ENCODE measurements around the gene GRB2. TPM values are rescaled to one million over a fixed set of nuclear protein-coding genes. Genes with fewer than 3 reads are reported as not detected.

Gene GRB2
- total and polyA plus RNA-seq, 3 experiments from 2014 or later: 158 to 189 (median 180) TPM

DNA sequence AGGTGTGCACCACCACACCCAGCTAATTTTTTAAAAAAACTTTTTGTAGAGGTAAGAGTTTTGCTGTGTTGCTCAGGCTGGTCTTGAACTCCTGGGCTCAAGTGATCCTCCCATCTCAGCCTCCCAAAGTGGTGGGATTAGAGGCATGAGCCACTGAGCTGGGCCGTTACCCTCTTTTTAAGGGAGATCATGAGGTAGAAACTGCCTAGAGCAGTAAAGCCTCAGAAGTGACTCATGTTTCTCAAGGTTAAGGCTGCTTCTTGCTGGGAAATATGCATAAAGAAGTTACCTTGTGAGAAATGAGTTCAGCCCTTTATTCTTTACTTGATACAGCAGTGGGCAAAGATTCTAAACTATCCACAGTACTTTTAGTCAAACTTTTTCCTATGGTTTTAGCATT lies 38.2 kb downstream of the GRB2 start:
- Mint-ChIP-seq H3K36me3 (peaks cover 0 to 18% (median 6%) of the 10 kb centered on the region in 3 donors), H3K4me3 (no peak overlapping the region), H3K4me1 (peaks cover 81 to 99% (median 94%) of the 10 kb centered on the region in 3 donors), H3K27me3 (no peaks in the 10 kb centered on the region), H3K9me3 (no peaks in the 10 kb centered on the region), H3K27ac (no peak overlapping the region)
- CTCF ChIA-PET: no interaction called here
- peaks cover 56% of the 10 kb centered on the region for H3K4me1 ChIP-seq (ENCODE audit: insufficient read depth, low read length)
- H3K4me3 ChIP-seq (ENCODE audit: low read length): no peak overlapping the region
- H3K36me3 ChIP-seq (ENCODE audit: insufficient read depth, low read length): no peaks in the 10 kb centered on the region
- peak overlapping the region; percentile 32 for H3K27ac ChIP-seq (ENCODE audit: low read depth, low read length)
- no peak for DNase-seq
- POLR2A ChIA-PET: interaction anchor here (1.6 kb wide), 1 partner anchor 14 kb away, joined by 7 read pairs; no protein-coding TSS in a partner anchor
- H3K9me3 ChIP-seq (ENCODE audit: low read length): no peaks in the 10 kb centered on the region
- no peaks in the 10 kb centered on the region for H3K27me3 ChIP-seq (ENCODE audit: insufficient read depth, low read length, poor library complexity, severe bottlenecking)

DNA sequence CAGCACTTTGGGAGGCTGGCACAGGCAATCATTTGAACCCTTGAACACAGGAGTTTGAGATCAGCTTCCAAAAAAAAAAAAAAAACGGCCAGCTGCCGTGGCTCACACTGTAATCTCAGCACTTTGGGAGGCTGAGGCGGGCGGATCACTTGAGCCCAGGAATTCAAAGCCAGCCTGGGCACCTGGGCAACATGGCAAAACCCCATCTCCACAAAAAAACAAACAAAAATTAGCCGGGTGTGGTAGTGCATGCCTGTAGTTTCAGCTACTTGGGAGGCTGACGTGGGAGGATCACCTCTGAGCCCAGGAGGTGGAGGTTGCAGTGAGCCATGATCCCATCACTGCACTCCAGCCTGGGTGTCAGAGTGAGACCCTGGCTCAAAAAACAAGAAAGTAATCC lies 39.0 kb downstream of the GRB2 start:
- Mint-ChIP-seq H3K27ac (peak overlapping the region in 4 of 8 donors; percentile 37 to 83 (median 70)), H3K27me3 (no peaks in the 10 kb centered on the region), H3K4me1 (peaks cover 81 to 99% (median 94%) of the 10 kb centered on the region in 3 donors), H3K4me3 (peak overlapping the region in 6 of 7 donors; percentile 20 to 61 (median 36)), H3K9me3 (no peaks in the 10 kb centered on the region), H3K36me3 (peaks cover 0 to 14% (median 6%) of the 10 kb centered on the region in 3 donors)
- CTCF ChIA-PET: no interaction called here
- Histone ChIP-seq H3K9me3 (ENCODE audit: low read length) (no peaks in the 10 kb centered on the region), H3K27me3 (ENCODE audit: insufficient read depth, low read length, poor library complexity, severe bottlenecking) (no peaks in the 10 kb centered on the region), H3K36me3 (ENCODE audit: insufficient read depth, low read length) (no peaks in the 10 kb centered on the region), H3K4me1 (ENCODE audit: insufficient read depth, low read length) (peaks cover 55% of the 10 kb centered on the region), H3K4me3 (ENCODE audit: low read length) (no peak overlapping the region), H3K27ac (ENCODE audit: low read depth, low read length) (no peak overlapping the region)
- DNase-seq: no peak
- POLR2A ChIA-PET: interaction anchor here (1.6 kb wide), 1 partner anchor 15 kb away, joined by 7 read pairs; no protein-coding TSS in a partner anchor

DNA sequence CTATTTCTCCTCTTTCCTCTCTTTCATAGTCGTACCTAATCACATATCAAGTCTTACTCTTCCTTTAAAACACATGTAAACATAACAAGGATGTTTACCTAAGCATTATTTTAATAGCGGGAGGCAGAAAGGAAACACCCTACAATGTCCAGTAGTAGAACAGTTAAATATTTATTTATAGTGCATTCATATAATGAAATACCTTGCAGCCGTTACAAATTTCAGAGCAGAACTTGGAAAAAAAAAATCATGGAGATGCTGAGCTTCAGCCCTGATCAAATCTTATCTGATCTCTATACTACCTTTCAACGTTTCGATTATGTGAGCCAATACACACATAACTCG lies 39.6 kb downstream of the GRB2 start:
- peaks cover 56% of the 10 kb centered on the region for H3K4me1 ChIP-seq (ENCODE audit: insufficient read depth, low read length)
- ChIA-PET CTCF (no interaction called here), POLR2A (interaction anchor here (1.6 kb wide), 1 partner anchor 15 kb away, joined by 7 read pairs; no protein-coding TSS in a partner anchor)

GRCh38 chr17:75365009-75365930 lies 40.2 kb downstream of the GRB2 start:
- ChIA-PET POLR2A (interaction anchor here (0.5 to 1.6 kb wide), 2 partner anchors 16 to 66 kb away, joined by 3 to 7 read pairs; no protein-coding TSS in a partner anchor), CTCF (no interaction called here)
- no peaks in the 10 kb centered on the region for H3K27me3 Mint-ChIP-seq
- no peak overlapping the region for H3K4me3 ChIP-seq (ENCODE audit: low read length)
- H3K4me1 Mint-ChIP-seq: peaks cover 87 to 99% (median 94%) of the 10 kb centered on the region in 3 donors
- peaks cover 63% of the 10 kb centered on the region for H3K4me1 ChIP-seq (ENCODE audit: insufficient read depth, low read length)
- H3K4me3 Mint-ChIP-seq: peak overlapping the region in 4 of 7 donors; percentile 16 to 56 (median 38)
- no peaks in the 10 kb centered on the region for H3K27me3 ChIP-seq (ENCODE audit: insufficient read depth, low read length, poor library complexity, severe bottlenecking)
- no peaks in the 10 kb centered on the region for H3K9me3 ChIP-seq (ENCODE audit: low read length)
- H3K9me3 Mint-ChIP-seq: no peaks in the 10 kb centered on the region
- H3K36me3 Mint-ChIP-seq: peaks cover 0 to 10% (median 6%) of the 10 kb centered on the region in 3 donors
- no peaks in the 10 kb centered on the region for H3K36me3 ChIP-seq (ENCODE audit: insufficient read depth, low read length)
- no peak overlapping the region for H3K27ac ChIP-seq (ENCODE audit: low read depth, low read length)
- DNase-seq: no peak
- H3K27ac Mint-ChIP-seq: peak overlapping the region in 7 of 8 donors; percentile 0 to 91 (median 83)

More for the DNA sequence above, 39.6 kb downstream of the GRB2 start:
- H3K27ac ChIP-seq (ENCODE audit: low read depth, low read length): no peak overlapping the region
- H3K27ac Mint-ChIP-seq: peak overlapping the region in 6 of 8 donors; percentile 25 to 91 (median 54)
- no peaks in the 10 kb centered on the region for H3K27me3 Mint-ChIP-seq
- peaks cover 0 to 11% (median 6%) of the 10 kb centered on the region in 3 donors for H3K36me3 Mint-ChIP-seq
- no peaks in the 10 kb centered on the region for H3K9me3 ChIP-seq (ENCODE audit: low read length)
- H3K27me3 ChIP-seq (ENCODE audit: insufficient read depth, low read length, poor library complexity, severe bottlenecking): no peaks in the 10 kb centered on the region
- peaks cover 82 to 99% (median 94%) of the 10 kb centered on the region in 3 donors for H3K4me1 Mint-ChIP-seq
- no peak overlapping the region for H3K4me3 ChIP-seq (ENCODE audit: low read length)
- H3K36me3 ChIP-seq (ENCODE audit: insufficient read depth, low read length): no peaks in the 10 kb centered on the region
- no peak for DNase-seq
- peak overlapping the region in 4 of 7 donors; percentile 24 to 56 (median 38) for H3K4me3 Mint-ChIP-seq
- no peaks in the 10 kb centered on the region for H3K9me3 Mint-ChIP-seq

DNA sequence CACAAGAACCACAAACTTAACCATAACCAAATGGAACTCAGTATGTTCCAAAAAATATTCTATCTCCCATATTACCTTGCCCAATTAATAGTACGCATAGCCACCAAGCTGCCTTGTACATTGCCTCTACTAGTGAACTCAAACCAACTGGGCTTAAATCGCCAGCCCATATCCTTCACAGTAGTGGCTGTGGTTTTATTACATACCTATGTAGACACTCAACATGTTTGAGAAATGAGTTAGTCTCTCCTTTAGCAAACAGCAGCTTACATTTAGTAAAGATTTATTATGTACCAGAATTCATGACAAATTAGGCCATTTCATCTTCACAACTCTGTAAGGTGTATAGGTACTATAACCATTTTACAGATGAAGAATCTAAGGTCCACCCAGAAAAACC lies 41.4 kb downstream of the GRB2 start:
- peaks cover 67% of the 10 kb centered on the region for H3K4me1 ChIP-seq (ENCODE audit: insufficient read depth, low read length)
- Mint-ChIP-seq H3K27ac (peak overlapping the region in 6 of 8 donors; percentile 4 to 58 (median 8)), H3K4me3 (peak overlapping the region in 2 of 7 donors; percentile 3 to 22), H3K27me3 (no peaks in the 10 kb centered on the region), H3K4me1 (peaks cover 89 to 96% (median 94%) of the 10 kb centered on the region in 3 donors), H3K36me3 (peaks cover 0 to 5% (median 2%) of the 10 kb centered on the region in 3 donors), H3K9me3 (no peaks in the 10 kb centered on the region)
- ChIA-PET POLR2A (no interaction called here), CTCF (interaction anchor here (0.7 kb wide), 1 partner anchor 10 kb away, joined by 3 read pairs; no protein-coding TSS in a partner anchor)
- no peak for DNase-seq
- H3K36me3 ChIP-seq (ENCODE audit: insufficient read depth, low read length): no peaks in the 10 kb centered on the region
- H3K4me3 ChIP-seq (ENCODE audit: low read length): no peak overlapping the region
- no peak overlapping the region for H3K27ac ChIP-seq (ENCODE audit: low read depth, low read length)
- no peaks in the 10 kb centered on the region for H3K27me3 ChIP-seq (ENCODE audit: insufficient read depth, low read length, poor library complexity, severe bottlenecking)
- H3K9me3 ChIP-seq (ENCODE audit: low read length): no peaks in the 10 kb centered on the region

- peaks cover 0 to 6% (median 0%) of the 10 kb centered on the region in 3 donors for H3K36me3 Mint-ChIP-seq
- no peak overlapping the region for H3K27ac ChIP-seq (ENCODE audit: low read depth, low read length)
These were observed 43.5 kb downstream of the GRB2 start for GRCh38 chr17:75361996-75362395.

GRCh38 chr17:75361344-75361743 lies 44.1 kb downstream of the GRB2 start:
- peak overlapping the region; percentile 30 to 88 (median 68) for H3K27ac Mint-ChIP-seq
- H3K36me3 ChIP-seq (ENCODE audit: insufficient read depth, low read length): no peaks in the 10 kb centered on the region
- ChIA-PET CTCF (interaction anchor here (1.0 kb wide), 1 partner anchor 12 kb away, joined by 3 read pairs; no protein-coding TSS in a partner anchor), POLR2A (no interaction called here)
- H3K4me1 Mint-ChIP-seq: peaks cover 82 to 91% (median 89%) of the 10 kb centered on the region in 3 donors
- H3K4me3 ChIP-seq (ENCODE audit: low read length): no peak overlapping the region
- no peaks in the 10 kb centered on the region for H3K9me3 Mint-ChIP-seq
- H3K27me3 ChIP-seq (ENCODE audit: insufficient read depth, low read length, poor library complexity, severe bottlenecking): no peaks in the 10 kb centered on the region
- no peaks in the 10 kb centered on the region for H3K9me3 ChIP-seq (ENCODE audit: low read length)
- peak overlapping the region in 3 of 7 donors; percentile 29 to 64 (median 42) for H3K4me3 Mint-ChIP-seq
- H3K27ac ChIP-seq (ENCODE audit: low read depth, low read length): no peak overlapping the region
- H3K36me3 Mint-ChIP-seq: peaks cover 0 to 13% (median 0%) of the 10 kb centered on the region in 3 donors
- no peak for DNase-seq
- H3K27me3 Mint-ChIP-seq: no peaks in the 10 kb centered on the region
- peaks cover 52% of the 10 kb centered on the region for H3K4me1 ChIP-seq (ENCODE audit: insufficient read depth, low read length)

More at GRCh38 chr17:75361996-75362395, 43.5 kb downstream of the GRB2 start:
- ChIA-PET POLR2A (no interaction called here), CTCF (interaction anchor here (1.0 kb wide), 1 partner anchor 11 kb away, joined by 3 read pairs; no protein-coding TSS in a partner anchor)
- Mint-ChIP-seq H3K27me3 (no peaks in the 10 kb centered on the region), H3K4me3 (peak overlapping the region in 2 of 7 donors; percentile 6 to 15), H3K27ac (peak overlapping the region in 7 of 8 donors; percentile 1 to 70 (median 5)), H3K4me1 (peaks cover 81 to 91% (median 89%) of the 10 kb centered on the region in 3 donors), H3K9me3 (no peaks in the 10 kb centered on the region)
- Histone ChIP-seq H3K9me3 (ENCODE audit: low read length) (no peaks in the 10 kb centered on the region), H3K4me1 (ENCODE audit: insufficient read depth, low read length) (peaks cover 59% of the 10 kb centered on the region), H3K36me3 (ENCODE audit: insufficient read depth, low read length) (no peaks in the 10 kb centered on the region), H3K4me3 (ENCODE audit: low read length) (no peak overlapping the region), H3K27me3 (ENCODE audit: insufficient read depth, low read length, poor library complexity, severe bottlenecking) (no peaks in the 10 kb centered on the region)
- DNase-seq: no peak

Data from CD8-positive, alpha-beta memory T cell (primary cell).